HuH-7.5 (cell line): ENCODE results near the gene MYL4.
"Not testable (repeated sequence)": the region's sequence is repeated elsewhere in the genome, so short reads cannot be mapped to it uniquely, and the experiment has no call there.

ENCODE experiments used
- DNase-seq: peaks from one replicate; pipeline ENCODE4 v3.0.0; 2011; ENCODE audit warnings: low spot score

Gene MYL4

GRCh38 chr17:47243737-47244598, 34.8 kb downstream of the MYL4 start:
- no peak for DNase-seq

DNA sequence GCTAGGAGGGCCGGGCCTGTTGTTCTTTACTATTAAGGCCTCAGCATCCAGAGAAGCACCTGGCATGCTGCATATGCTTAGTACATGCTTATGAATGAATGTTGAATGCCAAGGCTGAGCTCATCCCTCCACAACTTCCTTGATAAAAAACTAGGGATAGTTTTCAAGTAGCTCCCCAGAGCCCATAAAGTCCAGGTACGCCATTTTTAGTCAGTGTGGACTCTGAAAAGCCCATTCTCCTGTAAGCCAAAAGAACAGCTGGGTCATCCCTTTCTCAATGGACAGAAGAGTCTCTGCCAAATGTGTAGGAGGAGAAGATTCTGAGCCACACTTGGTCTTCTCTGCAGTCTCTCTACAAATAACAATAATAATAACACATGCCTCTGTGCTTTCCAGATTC, 35.5 kb downstream of the MYL4 start:
- no peak for DNase-seq

- no peak for DNase-seq
Measured at GRCh38 chr17:47246120-47246519, 37.0 kb downstream of the MYL4 start.

GRCh38 chr17:47250855-47251254, 41.7 kb downstream of the MYL4 start:
- DNase-seq = no peak

- DNase-seq = no peak
Measured at GRCh38 chr17:47251421-47251940, 42.3 kb downstream of the MYL4 start.

DNA sequence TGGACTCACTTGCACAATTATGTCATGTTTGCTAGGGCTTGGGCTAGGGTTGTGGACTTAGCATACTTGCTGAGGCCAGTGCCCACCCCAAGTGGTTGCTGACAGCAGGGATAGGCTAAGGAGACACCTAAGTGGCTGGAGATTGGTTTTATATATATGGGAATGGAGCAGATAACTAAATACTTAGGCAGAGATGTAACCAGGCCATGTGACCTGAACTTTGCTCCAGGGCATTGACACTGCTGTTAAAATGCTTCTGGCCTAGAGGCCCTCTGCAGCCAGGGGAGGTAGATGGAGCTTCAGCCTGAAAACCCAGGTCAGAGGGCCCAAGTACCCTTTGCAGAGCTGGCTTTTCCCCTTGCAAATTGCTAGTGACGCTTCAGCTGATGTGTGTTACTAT, 43.1 kb downstream of the MYL4 start:
- peak; percentile 49 for DNase-seq

DNA sequence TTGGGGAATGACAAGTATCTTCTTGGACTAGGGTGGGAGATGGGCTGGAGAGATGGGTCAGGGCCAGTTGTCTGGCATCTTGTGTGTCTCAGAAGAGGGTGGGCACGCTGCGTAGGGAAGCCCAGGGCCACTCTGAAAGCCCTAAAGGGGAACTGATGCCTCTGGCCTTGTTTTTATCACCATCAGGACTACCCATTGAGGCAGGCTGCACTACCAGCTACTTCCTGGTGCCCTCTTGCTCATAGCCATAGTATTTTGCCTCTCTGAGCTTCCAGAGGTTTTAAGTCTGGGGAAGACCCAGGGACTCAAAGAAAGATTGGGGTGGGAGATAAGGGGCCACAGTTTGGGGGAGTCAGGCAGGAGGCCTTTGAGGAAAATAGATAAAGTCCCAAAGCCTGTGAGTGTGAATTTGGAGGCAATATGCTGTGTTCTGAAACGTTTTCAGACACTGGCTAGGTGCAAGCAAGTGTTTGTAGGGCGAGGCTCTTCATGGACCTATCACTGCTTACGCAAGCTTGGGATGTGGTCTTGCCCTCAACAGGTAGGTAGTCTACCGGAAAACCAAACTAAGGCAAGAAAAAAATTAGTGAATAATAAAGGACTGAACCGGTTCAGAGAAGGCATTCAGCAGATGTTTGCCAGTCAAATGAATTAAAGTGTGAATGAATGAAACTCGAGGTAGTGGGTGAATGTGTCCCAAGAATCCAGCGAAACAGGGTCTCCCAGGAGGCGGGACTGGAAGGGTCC, 43.8 kb downstream of the MYL4 start:
- no peak for DNase-seq

GRCh38 chr17:47253541-47254402, 44.6 kb downstream of the MYL4 start, which contains the start of gene ITGB3:
ITGB3 (plus strand) TSS chr17:47253827; CDS start chr17:47253862, 35 bp downstream.
- DNase-seq = peak; percentile 69

GRCh38 chr17:47254403-47254943, 45.3 kb downstream of the MYL4 start:
- no peak for DNase-seq

DNA sequence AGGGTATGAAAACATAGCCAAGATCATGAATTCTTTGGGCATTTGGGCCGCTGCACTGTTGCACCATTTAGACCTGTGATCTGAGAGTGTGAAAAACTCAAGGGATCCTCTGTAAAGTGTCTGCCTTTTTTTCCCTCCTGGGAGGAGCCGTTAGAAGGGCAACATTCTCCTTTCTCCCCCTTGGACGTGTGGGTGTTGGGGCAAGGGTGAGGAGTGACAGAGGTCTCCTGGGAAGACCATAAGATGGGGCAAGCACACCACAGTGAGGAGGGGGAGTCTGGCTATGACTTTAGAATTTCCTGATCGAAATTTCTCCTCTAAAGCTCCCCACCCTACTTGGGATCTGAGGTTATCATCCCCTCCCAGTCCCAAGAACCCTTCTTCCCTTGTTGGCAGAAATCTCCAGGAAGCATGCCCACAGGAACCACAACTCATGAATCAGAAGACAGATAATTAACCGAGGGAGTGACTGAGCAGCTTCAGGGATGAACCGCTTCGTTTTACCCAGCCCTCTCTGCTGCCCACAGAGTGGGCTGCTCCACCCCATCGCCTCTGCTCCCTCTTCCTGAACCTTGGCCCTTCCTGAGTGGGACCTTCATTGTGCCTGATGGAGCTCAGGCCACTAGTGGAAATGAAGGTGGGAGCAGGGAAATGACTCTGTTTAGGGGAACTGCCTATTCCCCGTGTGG, 48.6 kb downstream of the MYL4 start:
- DNase-seq = no peak

- no peak for DNase-seq
Measured at GRCh38 chr17:47262586-47262985, 53.4 kb downstream of the MYL4 start.

GRCh38 chr17:47264166-47264565, 55.0 kb downstream of the MYL4 start:
- no peak for DNase-seq

DNA sequence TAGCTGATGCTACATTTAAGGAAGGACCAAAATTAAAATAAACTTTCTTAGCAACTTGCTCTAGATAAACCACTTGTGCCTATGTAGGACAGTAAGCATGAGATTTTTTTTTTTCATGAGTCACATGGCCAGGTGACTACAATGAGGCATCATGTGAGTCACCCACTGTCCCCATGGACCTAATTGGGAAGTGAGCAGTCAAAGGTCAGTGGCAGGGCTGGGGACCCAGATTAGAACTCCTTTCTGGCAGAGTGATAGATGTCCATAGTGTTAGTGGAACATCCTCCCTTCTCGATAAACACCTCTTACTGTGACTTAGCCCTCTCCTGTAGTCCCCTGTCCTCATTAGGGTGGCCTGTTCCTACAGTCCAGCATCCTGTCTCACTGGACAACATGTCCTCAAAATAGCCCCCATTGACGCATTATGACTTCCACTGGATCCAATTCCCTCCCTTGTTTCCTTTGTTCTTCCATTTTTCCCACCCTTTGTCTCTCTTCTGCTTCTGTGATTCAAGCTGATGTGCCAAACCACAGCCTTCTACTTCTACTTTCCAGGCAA, 56.9 kb downstream of the MYL4 start:
- no peak for DNase-seq

GRCh38 chr17:47266782-47267181, 57.6 kb downstream of the MYL4 start:
- DNase-seq = no peak

DNA sequence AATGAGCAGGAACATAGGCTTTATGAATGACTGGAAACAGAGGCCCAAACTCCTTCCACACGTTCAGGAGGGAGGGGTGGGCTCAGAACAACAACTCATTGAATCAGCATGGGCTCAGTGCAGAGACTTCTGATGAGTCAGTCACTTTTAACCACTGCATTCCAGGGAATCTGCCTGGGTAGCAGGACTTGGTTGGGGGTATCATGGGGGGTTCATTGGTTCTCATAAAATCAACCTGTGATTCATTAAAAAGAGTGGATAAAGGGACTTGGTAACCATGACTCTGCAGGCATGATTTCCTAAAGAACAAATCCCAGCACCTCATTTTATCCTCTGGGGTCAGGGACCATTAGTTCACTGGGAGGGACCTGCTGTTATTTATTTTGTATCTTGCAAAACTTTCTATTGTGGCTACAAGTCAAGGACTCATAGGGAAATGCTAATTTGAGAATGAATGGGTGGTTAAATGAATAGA, 58.2 kb downstream of the MYL4 start:
- DNase-seq = no peak

DNA sequence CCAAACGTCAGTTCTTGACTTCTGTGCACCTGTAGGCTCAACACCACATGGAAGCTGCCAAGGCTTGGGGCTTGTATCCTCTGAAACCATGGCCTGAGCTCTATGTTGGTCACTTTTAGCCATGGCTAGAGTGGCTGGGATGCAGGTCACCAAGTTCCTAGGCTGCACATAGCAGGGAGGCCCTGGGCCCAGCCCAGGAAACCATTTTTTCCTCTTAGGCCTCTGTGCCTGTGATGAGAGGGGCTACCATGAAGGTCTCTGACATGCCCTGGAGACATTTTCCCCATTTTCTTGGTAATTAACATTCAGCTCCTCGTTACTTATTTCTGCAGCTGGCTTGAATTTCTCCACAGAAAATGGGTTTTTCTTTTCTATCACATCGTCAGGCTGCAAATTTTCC, 59.8 kb downstream of the MYL4 start:
- not testable (repeated sequence) for DNase-seq

GRCh38 chr17:47269561-47270280, 60.6 kb downstream of the MYL4 start:
- not testable (repeated sequence) for DNase-seq

DNA sequence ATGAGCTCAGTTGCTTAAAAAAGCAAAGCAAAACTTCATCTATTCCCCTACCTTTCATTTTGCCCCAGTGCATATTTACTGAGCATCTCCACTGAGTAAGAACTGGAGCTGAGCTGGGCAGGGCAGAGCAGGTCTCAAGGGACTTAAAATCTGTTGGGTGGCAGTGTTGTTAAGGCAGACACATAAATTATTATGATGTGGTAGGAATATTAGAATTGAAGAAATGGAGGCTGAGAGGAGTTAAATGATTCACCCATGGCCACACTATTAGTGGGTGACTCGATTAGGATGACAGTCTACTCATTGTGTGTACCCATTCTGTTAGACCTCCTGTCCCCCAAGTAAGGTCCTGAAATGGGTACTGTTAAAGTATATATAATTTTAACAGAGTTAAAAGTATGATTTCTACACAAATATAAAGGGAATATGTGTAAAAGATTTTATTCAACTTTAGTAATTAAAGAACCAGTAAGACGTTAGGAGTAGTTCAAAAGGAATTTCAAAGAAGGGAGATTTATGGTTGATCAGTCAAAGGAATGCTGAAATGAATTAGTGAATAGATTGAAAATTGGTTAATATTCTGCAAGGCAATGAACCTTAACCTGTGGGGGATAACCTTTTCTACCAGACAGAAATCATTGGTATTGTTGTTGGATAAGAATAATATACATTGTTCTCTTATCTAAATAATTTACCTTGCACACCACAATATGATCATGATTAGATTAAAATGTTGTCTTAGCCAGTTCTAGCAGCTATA, 62.0 kb downstream of the MYL4 start:
- DNase-seq = no peak

- no peak for DNase-seq
Measured at GRCh38 chr17:47272491-47272890, 63.3 kb downstream of the MYL4 start.
